HS-27A (cell line): ENCODE results near the gene RFLNA.
"Not testable (repeated sequence)": the region's sequence is repeated elsewhere in the genome, so short reads cannot be mapped to it uniquely, and the experiment has no call there.

Source experiments
- DNase-seq: peaks from one replicate; pipeline ENCODE4 v3.0.0-alpha.2; 2012; ENCODE audit warnings: low read depth, missing footprints

The RFLNA gene

GRCh38 chr12:124283326-124283725 lies 11.6 kb upstream of the RFLNA start:
- no peak for DNase-seq

DNA sequence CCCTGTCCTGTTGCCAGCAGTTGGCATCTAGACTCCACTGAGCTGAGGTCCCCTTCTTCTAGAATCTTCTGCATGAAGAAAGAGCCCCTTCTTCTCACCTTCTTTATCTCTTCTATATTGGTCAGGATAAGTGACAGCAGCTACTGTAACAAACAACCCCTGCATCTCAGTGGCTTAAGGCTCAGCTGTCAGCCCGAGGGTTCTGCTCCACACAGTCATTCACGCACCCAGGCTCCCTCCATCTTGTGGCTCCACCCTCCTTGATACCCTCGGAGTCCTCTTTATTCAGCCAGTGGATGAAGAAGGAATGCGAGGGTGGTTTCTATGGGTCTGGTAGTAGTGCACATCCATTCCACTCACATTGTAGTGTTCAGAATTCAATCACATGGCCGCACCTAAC lies 10.5 kb upstream of the RFLNA start:
- DNase-seq: no peak

- no peak for DNase-seq
These were observed 8.5 kb upstream of the RFLNA start for GRCh38 chr12:124286414-124286813.

DNA sequence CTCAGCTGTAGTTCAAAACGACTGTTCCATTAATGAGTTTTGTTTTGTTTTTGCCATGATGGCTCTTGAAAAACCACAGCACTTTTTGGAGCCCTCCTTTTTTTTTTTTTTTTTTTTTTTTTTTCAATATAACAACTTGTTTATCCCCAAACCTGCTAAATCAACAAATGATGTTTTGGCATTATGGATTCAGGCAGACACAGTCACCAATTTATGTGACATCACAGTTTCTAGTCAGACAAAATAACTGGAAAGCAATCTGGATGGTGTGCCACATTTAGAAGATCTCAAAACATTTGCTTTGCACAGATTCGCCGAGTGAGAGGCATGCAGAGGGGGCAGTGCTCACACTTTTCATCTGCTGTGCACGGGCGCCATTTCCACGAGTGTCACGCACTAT lies 7.9 kb upstream of the RFLNA start:
- DNase-seq: no peak

GRCh38 chr12:124289634-124290600 lies 5.0 kb upstream of the RFLNA start:
- no peak for DNase-seq

- DNase-seq: no peak
These were observed 2.5 kb upstream of the RFLNA start for GRCh38 chr12:124292385-124292784.

DNA sequence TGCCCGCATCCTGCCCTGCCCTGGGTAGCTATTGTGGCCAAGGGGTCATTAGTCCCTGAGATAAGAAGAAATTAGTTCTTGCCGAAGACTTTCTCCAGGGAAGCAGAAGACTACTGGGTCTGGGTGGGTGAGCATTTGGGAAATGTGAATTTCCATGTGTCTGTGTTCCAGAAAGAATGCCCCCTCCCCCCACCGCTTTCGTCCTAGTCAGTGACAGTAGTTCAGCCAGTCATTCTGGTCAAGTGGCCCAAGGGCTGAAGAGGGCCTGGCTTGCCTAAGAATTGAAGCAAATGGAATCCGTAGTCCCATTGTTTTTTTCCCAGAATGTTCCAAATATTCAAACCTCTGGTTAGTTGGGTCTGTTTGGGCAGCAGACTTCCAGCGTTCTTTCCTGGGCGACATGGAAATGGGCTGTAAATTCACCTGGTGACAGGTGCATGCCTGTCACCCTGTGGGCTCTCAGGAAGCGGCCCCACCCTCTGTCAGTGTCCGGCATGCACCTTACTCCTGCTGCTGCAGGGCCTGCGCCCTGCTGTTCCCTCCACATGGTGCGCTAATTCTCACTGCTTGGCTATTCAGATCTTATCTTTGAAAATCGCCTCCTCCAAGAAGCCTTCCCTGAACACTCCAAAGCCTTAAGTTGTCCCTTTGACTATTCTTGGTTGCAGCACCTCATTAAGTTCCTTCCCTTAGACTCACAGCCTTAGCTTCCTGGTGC lies 1.4 kb upstream of the RFLNA start:
- no peak for DNase-seq

- DNase-seq: no peak
These were observed 652 bp downstream of the RFLNA start for GRCh38 chr12:124295431-124296058.

DNA sequence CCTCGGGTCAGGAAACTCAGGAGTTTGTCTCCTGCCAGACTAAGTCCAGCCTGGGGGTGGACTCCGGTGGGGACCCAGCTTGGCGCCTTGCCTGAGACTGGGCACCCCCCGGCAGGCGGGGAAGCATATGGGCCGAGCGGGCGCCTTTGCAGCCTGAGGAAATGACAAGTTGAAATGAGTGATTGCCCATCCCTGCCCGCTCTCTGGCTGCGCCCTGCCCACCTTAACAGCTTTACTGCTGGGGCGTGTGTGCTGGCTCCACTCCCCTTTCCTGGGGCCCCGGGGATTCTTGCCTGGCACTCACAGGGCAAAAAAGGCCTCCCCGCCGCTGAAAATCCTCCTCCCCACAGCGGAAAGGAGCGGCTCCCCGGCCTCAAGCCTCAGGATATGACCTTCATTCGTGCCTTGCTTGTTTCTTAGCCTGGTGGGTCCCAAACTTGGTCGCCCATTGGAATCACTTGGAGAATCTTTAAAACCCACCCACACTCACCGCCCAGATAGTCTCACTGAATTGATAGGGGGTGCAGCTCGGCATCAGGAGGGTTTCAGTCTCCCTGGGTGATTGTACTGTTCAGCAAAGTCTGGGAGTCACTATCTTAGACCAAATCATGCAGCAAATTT lies 1.5 kb downstream of the RFLNA start:
- no peak for DNase-seq

GRCh38 chr12:124296916-124297351 lies 2.0 kb downstream of the RFLNA start:
- DNase-seq: no peak

- no peak for DNase-seq
These were observed 2.5 kb downstream of the RFLNA start for GRCh38 chr12:124297389-124297788.

DNA sequence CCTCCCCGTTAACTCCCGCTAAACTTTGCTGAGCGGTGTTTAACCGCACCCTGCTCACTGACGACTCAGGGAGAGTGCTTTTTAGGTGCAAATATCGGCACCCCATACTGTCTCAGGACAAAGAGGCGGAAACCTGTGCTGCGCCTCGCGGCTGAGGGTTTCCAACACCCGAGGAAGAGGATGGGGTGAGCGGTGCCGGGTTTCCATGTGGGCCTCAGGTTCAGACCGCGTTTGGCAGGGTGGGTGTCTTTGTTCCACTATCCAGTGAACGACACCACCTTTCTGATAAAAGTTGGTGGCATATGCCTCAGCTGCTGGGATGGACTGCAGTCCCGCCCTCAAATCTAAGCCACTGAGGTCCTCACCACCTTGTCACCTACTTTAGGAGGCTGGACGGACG lies 3.0 kb downstream of the RFLNA start:
- no peak for DNase-seq

- DNase-seq: no peak
These were observed 4.0 kb downstream of the RFLNA start for GRCh38 chr12:124298685-124299410.

DNA sequence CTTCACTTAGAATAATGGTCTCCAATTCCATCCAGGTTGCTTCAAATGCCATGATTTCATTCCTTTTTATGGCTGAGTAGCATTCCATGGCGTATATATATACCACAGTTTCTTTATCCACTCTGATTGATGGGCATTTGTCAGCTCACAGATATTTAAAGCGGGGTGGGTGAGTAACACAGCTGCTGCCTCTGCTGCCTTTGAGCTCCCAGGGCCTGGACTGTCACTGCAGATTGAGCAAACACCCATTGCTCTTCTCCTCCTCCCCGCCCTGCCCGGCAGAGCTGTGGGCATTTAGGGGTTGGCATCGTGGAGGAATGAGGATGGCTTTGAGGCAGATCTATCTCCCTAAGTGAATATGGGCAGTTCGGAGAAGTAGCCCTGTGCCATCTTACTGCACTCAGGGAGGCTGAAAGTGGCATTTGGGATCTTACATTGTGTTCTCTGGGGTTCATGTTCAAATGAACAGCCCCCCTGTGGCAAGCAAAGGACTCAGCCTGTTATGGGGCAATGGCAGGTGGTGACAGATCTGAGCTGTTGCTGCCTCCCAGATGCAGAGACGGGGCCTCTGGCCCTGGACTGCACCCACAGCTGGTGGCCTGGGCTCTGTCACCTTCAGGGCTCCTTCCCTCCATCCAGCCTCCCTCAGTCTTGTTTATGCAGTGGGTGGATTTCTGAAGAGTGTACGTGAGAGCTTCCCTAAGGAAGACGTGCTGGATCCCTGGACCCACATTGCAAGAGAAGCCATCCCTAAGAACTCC lies 4.9 kb downstream of the RFLNA start:
- DNase-seq: no peak

GRCh38 chr12:124300657-124301056 lies 5.8 kb downstream of the RFLNA start:
- not testable (repeated sequence) for DNase-seq

DNA sequence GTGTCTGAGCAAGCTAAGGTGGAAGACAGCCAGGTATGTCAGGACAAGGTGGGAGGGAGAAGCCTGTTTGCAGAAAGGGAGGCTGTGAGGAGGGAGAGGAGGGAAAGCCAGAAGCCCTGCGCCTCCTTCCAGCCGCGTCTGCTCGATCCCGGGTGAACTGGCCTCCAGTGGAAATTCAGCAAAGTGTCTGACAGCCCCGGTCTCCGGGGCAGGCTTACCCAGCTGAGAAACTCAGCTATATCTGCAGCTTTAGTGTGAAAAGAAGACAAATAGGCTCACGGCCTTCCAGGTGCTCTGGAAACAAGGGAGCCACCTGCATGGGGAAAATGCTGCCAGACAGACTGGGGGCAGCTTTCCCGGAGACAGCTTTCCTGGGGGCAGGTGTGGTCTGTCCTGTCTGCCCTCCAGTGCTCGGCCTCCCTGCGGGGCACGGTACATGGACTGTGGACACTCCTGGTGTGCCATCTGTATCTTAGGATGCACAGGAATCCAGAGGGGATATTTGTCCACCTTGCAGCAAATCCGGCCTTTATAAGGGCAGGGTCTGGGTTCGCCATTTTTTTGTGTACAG lies 6.3 kb downstream of the RFLNA start:
- DNase-seq: no peak

DNA sequence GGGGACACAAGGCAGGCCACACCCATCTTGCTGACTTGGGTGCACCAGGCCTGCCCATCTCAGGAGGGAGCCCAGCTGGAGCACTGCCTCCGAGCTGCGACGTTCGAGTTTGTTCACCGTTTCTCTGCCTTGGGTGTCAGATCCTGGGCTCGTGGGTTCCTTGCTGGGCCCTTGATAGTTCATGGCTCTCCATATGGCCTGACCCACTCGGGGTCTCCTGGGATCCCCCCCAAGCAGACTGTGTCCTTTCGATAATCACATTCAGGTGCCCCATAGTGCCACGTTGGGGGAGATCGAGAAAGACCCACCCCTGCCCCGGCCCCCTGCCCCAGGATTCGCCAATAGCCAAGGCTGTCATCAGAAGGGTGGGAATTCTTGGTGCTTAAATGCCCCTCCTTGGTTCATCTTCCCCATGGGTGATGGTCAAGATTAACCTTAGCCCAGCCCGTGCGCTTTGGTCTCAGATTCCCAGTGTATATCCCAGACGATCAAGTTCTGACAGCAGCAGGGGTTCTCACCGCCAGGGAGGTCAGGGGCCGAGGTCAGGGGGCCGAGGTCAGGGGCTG lies 7.4 kb downstream of the RFLNA start:
- no peak for DNase-seq

DNA sequence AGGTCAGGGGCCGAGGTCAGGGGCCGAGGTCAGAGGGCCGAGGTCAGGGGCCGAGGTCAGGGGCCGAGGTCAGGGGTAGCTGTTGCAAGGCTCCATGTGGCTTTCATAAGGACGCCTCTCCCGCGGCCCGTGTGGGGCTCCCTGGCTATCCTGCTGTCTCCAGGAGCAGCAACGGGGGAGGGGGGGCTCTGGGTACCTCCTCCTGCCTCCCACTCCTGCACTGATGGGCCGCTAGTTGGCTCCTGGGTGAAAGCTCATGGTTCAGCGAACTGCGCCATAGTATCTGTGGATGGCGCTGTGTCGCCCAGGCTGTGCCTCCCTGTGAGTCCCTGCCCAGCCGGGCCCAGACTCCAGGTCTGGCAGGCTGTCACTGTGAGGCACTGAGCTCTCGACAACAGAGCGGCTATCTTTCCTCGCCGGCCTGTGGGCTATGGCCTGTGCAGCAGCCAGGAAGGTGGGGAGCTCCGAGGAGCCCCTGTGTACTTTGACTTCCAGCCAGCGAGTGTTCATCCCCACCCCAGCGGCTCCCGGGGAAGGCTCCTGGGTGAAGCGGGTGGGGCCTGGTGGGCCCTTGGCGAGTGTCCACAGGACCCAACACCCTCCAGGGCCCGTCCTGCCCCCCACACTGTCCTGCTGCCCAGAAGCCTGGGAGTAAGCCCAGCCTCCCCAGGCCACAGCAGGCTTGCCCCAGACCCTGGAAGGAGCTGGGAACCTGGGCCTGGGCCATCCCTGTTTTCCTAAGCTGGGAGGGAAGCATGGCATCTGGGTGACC lies 8.1 kb downstream of the RFLNA start:
- no peak for DNase-seq

DNA sequence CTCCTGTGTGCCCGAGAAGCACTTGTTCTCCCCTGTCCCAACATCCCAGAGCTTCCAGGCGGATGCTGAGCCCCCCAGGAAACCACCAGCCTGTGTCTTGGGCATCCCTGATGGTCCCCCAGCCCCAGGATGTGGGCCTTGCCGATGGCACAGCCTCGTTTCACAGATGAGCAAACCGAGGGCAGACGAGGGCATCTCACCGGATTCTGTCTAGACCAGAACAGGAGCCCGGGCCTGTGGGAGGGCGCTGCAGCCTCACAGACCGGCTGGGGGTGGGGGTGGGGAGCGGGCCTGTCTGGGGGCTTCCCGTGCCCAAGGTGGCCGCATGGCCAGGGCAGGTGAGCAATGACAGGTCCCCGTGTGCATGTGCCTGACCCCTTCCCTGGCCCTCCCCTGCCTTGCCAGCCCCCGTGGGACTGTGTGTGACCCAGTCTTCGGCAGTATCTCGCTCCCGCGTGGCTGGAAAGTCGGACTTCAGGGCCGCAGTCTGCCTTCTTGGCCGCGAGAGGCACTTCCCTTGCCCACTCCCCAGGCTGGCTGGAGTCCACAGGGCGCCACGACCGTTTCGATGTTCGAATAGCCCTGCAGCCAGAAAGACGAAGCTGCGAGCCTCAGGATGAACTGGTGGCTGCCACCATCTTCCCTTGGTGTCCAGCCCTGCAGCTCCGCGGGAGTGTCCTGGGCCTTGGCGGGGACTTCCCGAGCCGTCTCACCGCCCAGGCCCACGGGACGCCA lies 8.9 kb downstream of the RFLNA start:
- DNase-seq: no peak
